Fibroblast of upper back skin (primary cell): ENCODE measurements around the gene IFITM2.
A peak's percentile ranks its signal among the peaks of the same experiment; 100 is the strongest.
"Not testable (repeated sequence)": the region's sequence is repeated elsewhere in the genome, so short reads cannot be mapped to it uniquely, and the experiment has no call there.

Source experiments
- DNase-seq: peaks from one replicate; pipeline ENCODE4 v3.0.0-alpha.2; 2013

IFITM2 gene

GRCh38 chr11:293852-294661, 13.6 kb upstream of the IFITM2 start:
- DNase-seq = no peak

DNA sequence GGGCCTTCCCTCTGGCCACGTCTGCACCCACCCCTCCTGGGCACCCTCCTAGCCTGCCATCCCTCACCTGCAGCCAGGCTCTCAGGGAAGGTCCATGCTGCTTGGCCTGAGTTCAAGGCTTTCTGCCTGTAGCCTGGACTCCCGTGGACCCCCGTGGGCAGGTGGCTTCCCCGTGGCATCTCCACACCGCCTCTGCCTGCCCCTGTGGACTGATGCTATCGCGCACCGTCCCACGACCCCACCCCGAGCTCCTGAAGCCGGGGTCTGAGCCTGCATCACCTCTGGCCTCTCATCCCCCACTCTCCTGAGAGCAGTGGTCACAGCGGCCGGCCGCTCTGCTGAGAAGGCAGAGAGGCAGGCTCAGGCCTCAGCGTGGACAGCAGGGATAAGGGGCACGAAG, 12.8 kb upstream of the IFITM2 start:
- no peak for DNase-seq

DNA sequence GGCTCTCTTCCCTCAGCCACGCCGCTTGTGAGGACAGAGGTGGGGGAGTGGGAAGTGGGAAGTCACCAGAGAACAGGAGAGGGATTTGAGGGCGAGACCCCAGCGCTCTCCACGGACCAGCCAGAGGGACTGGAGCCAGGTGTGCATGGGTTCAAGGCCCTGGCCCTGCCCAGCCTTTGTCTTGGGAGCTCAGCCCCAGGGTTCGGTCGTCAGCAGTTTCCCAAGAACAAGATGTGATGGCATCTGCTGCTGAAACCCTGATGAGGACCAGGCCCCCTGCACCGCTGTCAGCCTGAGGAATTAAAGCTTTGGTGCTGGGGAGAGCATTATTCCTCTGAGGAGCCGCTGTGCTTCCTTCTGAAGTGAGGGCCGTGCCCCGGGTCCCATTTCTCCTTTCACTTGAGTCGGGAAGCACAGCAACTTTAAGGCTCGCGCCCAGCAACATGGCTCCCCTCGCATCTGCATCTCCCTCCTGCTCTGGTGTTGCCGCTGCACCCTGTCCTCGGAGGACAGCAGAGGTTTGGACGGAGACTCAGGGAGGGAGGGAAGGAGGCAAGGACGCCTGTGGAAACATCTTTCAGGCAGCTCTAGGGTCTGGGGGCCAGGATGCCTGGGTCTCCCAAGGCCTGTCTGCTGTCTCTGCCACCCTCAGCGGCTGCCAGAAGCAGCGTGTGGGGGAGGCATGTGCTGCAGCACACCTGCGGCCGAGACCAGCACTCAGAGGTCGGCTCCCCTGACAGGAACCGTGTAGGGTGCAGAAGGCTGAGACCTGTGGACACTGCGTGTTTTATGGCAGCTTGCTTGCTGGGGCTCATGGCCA, 12.1 kb upstream of the IFITM2 start:
- no peak for DNase-seq

DNA sequence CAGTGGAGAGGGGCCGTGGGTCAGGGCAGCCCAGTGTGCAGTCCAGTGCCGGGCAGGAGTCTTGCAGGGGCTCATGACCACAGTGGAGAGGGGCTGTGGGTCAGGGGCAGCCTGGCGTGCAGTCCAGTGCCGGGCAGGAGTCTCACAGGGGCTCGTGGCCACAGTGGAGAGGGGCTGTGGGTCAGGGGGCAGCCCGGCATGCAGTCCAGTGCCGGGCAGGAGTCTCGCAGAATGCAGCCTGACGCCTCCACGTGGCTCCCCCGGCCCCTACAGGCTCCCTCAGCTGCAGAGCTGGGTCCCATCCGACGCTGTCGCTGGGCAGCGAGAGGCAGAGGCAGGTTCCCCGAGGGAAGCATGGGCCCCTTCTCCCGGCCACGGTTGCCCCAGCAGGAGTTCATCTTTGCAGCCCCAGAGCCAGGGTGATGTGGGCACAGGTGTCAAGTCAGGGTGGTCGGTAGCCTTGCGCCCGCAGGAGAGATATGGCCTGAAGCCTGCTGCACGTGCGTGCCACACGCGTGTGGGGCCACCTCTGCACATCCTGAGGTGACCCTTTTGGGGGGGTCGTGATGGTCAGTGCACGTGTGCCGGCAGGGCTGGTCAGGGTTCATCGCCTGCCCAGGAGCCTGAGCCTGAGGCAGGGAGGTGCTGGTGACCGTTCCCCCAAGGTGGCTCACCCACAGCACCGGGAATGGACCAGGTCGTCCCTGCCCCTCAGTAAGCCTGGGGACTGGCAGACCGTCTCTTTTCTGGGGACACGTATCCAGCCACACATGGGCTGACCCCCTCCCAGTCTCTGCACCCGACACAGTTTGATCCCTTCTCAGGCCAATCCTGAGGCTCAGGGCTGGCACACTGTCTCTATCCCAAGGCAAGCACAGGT, 11.2 kb upstream of the IFITM2 start:
- no peak for DNase-seq

GRCh38 chr11:297051-297585, 10.5 kb upstream of the IFITM2 start:
- no peak for DNase-seq

GRCh38 chr11:297586-298405, 9.8 kb upstream of the IFITM2 start:
- peak; percentile 48 for DNase-seq

GRCh38 chr11:298406-299065, 9.1 kb upstream of the IFITM2 start:
- no peak for DNase-seq

DNA sequence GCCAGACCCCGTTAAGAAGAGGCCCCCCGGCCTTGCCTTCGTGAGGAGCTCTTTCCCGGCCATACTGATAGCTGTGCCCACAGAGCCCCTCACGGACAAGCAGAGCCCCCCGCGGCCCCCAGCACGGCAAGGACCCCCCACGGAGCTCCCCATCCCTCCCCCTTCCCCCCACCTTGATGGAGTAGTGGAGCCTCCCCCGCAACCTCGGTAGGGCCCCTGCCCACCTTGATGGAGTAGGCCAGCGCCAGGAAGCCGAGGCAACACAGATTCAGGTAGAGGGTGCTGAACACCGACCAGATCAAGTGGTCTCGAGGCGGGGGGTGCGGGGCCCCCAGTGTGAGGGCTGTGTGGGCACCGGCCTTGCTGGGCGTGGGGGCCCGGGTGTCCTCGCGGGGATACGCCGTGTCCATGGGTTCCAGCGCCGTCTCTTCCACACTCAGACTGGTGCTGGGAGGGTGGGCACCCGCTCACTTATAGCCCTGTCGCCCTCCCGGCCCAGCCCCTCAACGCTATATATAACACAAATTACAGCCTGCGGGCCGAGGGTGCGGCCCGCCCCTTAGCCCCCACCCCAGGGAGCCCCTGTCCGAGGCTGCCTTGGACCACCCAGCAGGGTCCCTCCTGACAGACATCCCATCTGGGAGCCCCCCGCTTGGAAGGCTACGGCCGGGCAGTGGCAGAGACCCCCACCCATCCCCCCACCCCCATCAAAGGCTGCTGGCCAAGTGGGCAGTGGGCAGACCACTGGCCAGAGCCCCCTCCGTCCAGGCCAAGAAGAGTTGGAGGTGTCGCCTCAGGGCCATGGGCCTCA, 8.3 kb upstream of the IFITM2 start, which contains the start of gene IFITM5:
TSS of gene IFITM5 (minus strand) at position 446 of the 811 bp plus-strand sequence. CDS start at position 410, 36 bp downstream.
- DNase-seq = no peak

DNA sequence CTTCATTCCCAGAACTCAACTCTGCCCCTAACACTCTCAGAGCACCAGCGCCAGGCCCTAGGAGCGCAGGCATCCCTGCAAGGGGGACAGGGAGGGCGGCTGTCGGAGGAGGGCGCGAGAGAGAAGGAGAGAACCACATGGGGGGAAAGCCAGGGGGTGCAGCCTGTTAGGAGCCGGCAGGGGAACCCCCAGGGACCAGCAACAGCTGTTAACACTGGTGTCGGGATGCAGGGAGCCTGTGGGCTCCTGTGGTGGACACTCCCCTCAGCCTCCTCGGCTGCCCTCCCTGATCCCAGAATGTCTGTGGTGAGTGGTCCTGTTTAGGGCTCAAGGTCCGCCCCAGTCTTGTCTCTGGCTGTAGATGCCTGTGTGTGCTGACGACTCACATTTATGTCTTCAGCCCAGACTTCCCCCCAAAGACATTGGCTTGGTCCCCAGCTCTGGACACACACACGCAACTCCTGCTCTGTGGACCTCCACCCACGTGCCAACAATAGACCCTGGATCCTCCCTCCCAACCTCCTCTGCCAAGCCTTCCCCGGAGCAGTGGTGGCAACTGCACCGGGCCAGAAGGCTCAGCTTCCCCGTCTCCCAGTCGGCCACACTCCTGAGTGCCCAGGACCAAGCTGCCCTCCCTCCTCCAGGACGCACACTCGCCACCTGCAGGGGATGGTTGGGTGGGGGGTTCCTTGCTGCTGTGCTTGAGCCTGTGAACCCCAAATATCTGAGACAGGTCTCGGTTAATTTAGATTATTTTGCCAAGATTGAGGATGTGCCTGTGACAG, 7.5 kb upstream of the IFITM2 start:
- peak; percentile 25 for DNase-seq

DNA sequence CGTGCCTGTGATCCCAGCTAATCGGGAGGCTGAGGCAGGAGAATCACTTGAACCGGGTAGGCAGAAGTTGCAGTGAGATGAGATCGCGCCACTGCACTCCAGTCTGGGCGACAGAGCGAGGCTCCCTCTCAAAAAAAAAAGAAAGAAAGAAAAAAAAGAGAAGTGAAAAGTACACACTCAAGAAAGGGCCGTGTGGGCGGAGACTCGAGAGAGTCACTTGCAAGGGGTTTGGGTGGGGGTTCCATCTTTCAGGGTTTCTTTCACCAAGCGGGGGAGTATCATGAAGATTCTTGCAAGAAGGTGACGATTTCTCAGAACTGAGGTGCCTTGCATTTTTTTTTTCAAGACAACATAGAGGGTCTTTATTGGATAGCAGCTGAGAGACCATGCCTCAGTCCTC, 4.3 kb upstream of the IFITM2 start:
- DNase-seq = no peak

GRCh38 chr11:304061-304506, 3.5 kb upstream of the IFITM2 start:
- no peak for DNase-seq

DNA sequence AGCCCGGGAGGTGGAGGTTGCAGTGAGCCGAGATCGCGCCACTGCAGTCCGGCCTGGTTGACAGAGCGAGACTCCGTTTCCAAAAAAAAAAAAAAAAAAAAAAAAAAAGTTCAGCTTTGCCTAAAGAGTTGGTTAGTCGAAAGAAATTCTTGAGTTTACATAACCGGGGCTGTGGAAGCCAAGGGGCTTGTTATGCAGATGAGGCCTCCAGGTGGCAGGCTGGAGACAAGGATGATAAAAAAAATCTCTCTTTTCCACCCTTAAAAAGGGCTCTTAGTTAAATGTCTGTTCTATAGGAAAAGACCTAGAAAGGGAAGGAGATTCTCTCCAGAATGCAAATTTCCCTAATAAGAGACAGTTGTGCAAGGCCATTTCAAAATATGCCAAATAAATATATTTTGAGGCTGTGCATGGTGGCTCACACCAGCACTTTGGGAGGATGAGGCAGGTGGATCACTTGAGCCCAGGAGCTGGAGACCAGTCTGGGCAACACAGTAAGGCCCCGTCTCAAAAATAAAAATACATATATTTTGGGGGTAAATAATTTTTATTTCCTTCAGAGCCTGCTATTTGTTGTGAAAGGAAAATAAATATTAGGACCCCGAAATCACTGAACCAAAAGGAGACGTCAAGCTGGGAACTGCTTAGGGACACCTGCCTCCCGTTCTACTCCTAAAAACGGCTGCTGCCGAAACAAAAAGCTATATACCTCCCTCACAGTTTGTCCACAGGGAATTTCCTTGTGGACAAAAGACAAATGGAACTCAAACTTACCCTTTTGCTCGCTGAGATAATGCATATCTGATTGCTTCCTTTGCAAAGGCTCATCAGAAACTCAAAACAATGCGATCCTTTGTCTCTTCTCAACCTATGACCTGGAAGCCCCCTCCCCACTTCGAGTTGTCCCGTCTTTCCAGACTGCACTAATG, 2.4 kb upstream of the IFITM2 start:
- peak; percentile 80 for DNase-seq

- DNase-seq = no peak
Observed at GRCh38 chr11:305844-306211, 1.8 kb upstream of the IFITM2 start.

DNA sequence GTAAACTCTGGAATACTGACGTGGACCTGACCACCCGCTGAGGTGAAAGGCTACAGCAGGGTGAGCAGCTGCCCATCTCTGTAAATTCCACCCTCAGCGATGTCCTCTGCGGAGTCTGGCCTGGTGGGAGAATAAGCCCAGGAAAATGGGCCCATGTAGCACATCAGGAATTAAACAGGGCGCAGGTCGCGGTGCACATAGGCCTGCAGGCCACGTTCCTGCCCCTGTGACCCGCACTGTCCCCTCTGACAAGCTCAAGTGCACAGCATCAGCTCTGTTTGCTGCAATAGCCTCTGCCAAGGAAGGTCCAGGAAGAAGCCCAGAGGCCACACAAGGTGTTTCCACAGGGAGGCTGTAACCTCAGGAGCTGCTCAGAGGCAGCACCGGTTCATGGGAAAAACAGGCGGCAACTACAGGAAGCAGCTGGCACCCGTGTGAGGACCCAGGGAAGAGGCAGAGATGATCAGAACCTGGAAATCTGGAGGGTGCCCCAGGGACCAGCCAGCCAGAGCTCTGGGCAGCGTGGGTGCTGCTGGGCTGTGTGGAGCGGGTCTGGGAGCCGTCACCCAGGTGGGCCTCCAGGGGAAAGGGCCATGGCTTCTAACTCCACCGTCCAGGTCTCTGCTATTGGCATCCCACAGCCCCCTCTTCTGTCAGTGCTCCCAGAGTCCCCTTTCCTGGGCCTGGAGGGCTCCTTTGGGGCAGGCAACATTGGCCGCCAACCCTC, 808 bp upstream of the IFITM2 start:
- no peak for DNase-seq

DNA sequence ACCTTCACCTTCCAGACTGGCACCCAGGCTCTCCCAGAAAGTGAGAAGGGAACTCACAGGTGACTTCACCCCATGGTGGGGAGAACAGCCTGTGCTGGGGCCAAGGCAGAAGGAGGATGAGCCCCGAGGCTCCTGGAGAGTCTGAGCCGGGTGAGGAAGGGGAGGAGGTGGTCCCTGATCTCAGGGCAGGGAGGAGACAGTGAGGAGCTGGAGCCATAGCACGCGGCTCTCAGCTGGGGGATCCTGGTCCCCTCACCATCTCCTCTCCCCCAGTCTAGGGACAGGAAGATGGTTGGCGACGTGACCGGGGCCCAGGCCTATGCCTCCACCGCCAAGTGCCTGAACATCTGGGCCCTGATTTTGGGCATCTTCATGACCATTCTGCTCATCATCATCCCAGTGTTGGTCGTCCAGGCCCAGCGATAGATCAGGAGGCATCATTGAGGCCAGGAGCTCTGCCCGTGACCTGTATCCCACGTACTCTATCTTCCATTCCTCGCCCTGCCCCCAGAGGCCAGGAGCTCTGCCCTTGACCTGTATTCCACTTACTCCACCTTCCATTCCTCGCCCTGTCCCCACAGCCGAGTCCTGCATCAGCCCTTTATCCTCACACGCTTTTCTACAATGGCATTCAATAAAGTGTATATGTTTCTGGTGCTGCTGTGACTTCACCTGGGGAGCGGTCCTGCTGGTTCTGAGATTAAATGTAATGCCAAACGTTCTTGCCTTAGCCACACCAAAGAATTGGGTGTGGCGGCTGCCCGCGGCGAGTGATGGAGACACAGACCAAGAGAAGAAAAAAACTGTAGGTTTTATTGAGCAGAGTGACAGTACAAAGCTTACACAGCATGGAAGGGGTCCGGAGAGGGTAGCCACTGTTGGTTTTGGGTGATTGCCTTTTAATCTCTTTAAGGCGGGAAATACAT, 1.4 kb downstream of the IFITM2 start:
- not testable (repeated sequence) for DNase-seq

DNA sequence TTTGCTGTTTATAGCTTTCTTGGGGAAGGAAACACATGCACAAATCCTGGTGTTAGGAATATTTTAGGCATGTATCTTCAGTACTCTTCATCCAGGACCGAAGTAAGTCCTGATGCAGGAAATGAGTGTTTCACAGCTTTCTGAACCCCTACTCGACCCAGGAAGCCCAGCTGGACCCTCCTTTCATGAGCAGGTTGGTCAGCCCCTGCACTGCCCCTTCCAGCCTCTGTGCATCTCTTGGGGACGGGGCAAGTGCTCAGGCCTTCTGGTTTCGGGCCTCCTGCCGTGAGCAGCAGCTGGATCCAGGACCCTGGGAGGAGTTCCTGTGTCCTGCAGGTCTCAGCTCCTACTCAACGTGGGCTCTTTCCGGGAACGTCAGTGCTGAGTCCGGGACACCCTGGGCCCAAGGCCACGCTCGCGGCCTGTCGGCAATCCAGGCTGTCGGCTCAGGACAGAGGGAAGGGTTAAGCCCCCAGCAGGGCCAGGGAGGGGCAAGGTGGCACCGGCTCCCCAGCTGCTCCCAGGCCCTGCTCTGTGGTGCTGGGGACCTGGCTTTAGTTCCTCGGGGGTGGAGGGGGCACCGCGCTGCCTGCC, 2.5 kb downstream of the IFITM2 start:
- DNase-seq = not testable (repeated sequence)
